IPS-20b (cell line): ENCODE results near the gene PON3.
"Not testable (repeated sequence)": the region's sequence is repeated elsewhere in the genome, so short reads cannot be mapped to it uniquely, and the experiment has no call there.

Experiments used
- H3K27ac ChIP-seq: one replicate; pipeline ENCODE4 v1.5.1; 2013; ENCODE audit warnings: low read length
- H3K27me3 ChIP-seq: 2 replicates; pipeline ENCODE4 v1.6.1; 2013; ENCODE audit warnings: mild to moderate bottlenecking, low read length, inconsistent platforms; ENCODE audit not compliant: insufficient read depth
- H3K36me3 ChIP-seq: 2 replicates; pipeline ENCODE4 v1.6.1; 2013; ENCODE audit warnings: low read depth, mild to moderate bottlenecking, inconsistent platforms, low read length, moderate library complexity; ENCODE audit not compliant: insufficient read depth
- H3K4me1 ChIP-seq: 2 replicates; pipeline ENCODE4 v1.6.1; 2013; ENCODE audit warnings: mild to moderate bottlenecking, control low read depth, inconsistent platforms, low read length, moderate library complexity; ENCODE audit not compliant: insufficient read depth
- H3K4me3 ChIP-seq: 2 replicates; pipeline ENCODE4 v1.5.1; 2013; ENCODE audit warnings: mild to moderate bottlenecking, low read length, inconsistent platforms
- H3K9ac ChIP-seq: 2 replicates; pipeline ENCODE4 v1.6.1; 2013; ENCODE audit warnings: low read depth, mild to moderate bottlenecking, inconsistent platforms, low read length, moderate library complexity
- H3K9me3 ChIP-seq: 2 replicates; pipeline ENCODE4 v1.6.1; 2013; ENCODE audit warnings: mild to moderate bottlenecking, low read depth, low read length, inconsistent platforms; ENCODE audit not compliant: insufficient read depth

PON3 gene

GRCh38 chr7:95407751-95408150, 11.6 kb upstream of the PON3 start:
- H3K27me3 ChIP-seq = no peaks in the 10 kb centered on the region
- H3K27ac ChIP-seq = no peak overlapping the region
- no peaks in the 10 kb centered on the region for H3K9me3 ChIP-seq
- no peak overlapping the region for H3K9ac ChIP-seq
- H3K36me3 ChIP-seq = peaks cover 74% of the 10 kb centered on the region
- no peak overlapping the region for H3K4me3 ChIP-seq
- no peaks in the 10 kb centered on the region for H3K4me1 ChIP-seq

GRCh38 chr7:95405800-95406199, 9.6 kb upstream of the PON3 start:
- Histone ChIP-seq H3K27me3 (no peaks in the 10 kb centered on the region), H3K27ac (no peak overlapping the region), H3K4me3 (no peak overlapping the region), H3K9me3 (no peaks in the 10 kb centered on the region), H3K4me1 (no peaks in the 10 kb centered on the region), H3K36me3 (peaks cover 58% of the 10 kb centered on the region), H3K9ac (no peak overlapping the region)

- Histone ChIP-seq H3K4me3 (no peak overlapping the region), H3K9ac (no peak overlapping the region), H3K27me3 (no peaks in the 10 kb centered on the region), H3K4me1 (no peaks in the 10 kb centered on the region), H3K9me3 (no peaks in the 10 kb centered on the region), H3K27ac (no peak overlapping the region), H3K36me3 (peaks cover 52% of the 10 kb centered on the region)
These were observed 9.0 kb upstream of the PON3 start for GRCh38 chr7:95405208-95405607.

- Histone ChIP-seq H3K9me3 (no peaks in the 10 kb centered on the region), H3K36me3 (peaks cover 46% of the 10 kb centered on the region; the same call in 1 of the 2 replicates), H3K4me1 (no peaks in the 10 kb centered on the region), H3K27me3 (no peaks in the 10 kb centered on the region), H3K27ac (no peak overlapping the region), H3K4me3 (no peak overlapping the region), H3K9ac (no peak overlapping the region)
These were observed 8.2 kb upstream of the PON3 start for GRCh38 chr7:95404316-95404865.

GRCh38 chr7:95398155-95398940, 2.2 kb upstream of the PON3 start:
- no peak overlapping the region for H3K27ac ChIP-seq
- H3K36me3 ChIP-seq = no peaks in the 10 kb centered on the region
- H3K4me3 ChIP-seq = no peak overlapping the region
- H3K9me3 ChIP-seq = no peaks in the 10 kb centered on the region
- no peak overlapping the region for H3K9ac ChIP-seq
- H3K4me1 ChIP-seq = no peaks in the 10 kb centered on the region
- peaks cover 12% of the 10 kb centered on the region; the same call in 1 of the 2 replicates for H3K27me3 ChIP-seq

- H3K4me3 ChIP-seq = no peak overlapping the region
- H3K27me3 ChIP-seq = peaks cover 12% of the 10 kb centered on the region; the same call in 1 of the 2 replicates
- H3K9me3 ChIP-seq = no peaks in the 10 kb centered on the region
- no peaks in the 10 kb centered on the region for H3K4me1 ChIP-seq
- no peak overlapping the region for H3K9ac ChIP-seq
- H3K27ac ChIP-seq = no peak overlapping the region
- H3K36me3 ChIP-seq = no peaks in the 10 kb centered on the region
These were observed 1.2 kb upstream of the PON3 start for GRCh38 chr7:95397381-95397780.

- Histone ChIP-seq H3K9ac (no peak overlapping the region), H3K4me3 (no peak overlapping the region; the same call in 1 of the 2 replicates), H3K27me3 (peaks cover 12% of the 10 kb centered on the region; the same call in 1 of the 2 replicates), H3K4me1 (no peaks in the 10 kb centered on the region), H3K27ac (no peak overlapping the region), H3K9me3 (no peaks in the 10 kb centered on the region), H3K36me3 (no peaks in the 10 kb centered on the region)
These were observed 430 bp downstream of the PON3 start for GRCh38 chr7:95395755-95396135.

- Histone ChIP-seq H3K4me3 (no peak overlapping the region), H3K27me3 (peaks cover 12% of the 10 kb centered on the region; the same call in 1 of the 2 replicates), H3K9me3 (no peaks in the 10 kb centered on the region), H3K4me1 (no peaks in the 10 kb centered on the region), H3K36me3 (no peaks in the 10 kb centered on the region), H3K9ac (no peak overlapping the region), H3K27ac (no peak overlapping the region)
These were observed 1.8 kb downstream of the PON3 start for GRCh38 chr7:95394370-95394769.

- H3K4me1 ChIP-seq = no peaks in the 10 kb centered on the region
- H3K9ac ChIP-seq = no peak overlapping the region
- H3K9me3 ChIP-seq = no peaks in the 10 kb centered on the region
- no peaks in the 10 kb centered on the region for H3K36me3 ChIP-seq
- H3K4me3 ChIP-seq = no peak overlapping the region
- H3K27me3 ChIP-seq = peaks cover 3% of the 10 kb centered on the region; the same call in 1 of the 2 replicates
- H3K27ac ChIP-seq = no peak overlapping the region
These were observed 4.4 kb downstream of the PON3 start for GRCh38 chr7:95391761-95392160.

GRCh38 chr7:95389516-95389915, 6.7 kb downstream of the PON3 start:
- H3K36me3 ChIP-seq = no peaks in the 10 kb centered on the region

GRCh38 chr7:95379457-95379856, 16.7 kb downstream of the PON3 start:
- H3K36me3 ChIP-seq, H3K4me3 ChIP-seq, H3K27me3 ChIP-seq, H3K9ac ChIP-seq, H3K27ac ChIP-seq, H3K4me1 ChIP-seq: not testable (repeated sequence)
- peaks cover 12% of the 10 kb centered on the region; the same call in 1 of the 2 replicates for H3K9me3 ChIP-seq

More at GRCh38 chr7:95389516-95389915, 6.7 kb downstream of the PON3 start:
- Histone ChIP-seq H3K9me3 (no peaks in the 10 kb centered on the region), H3K27me3 (no peaks in the 10 kb centered on the region), H3K27ac (no peak overlapping the region), H3K4me3 (no peak overlapping the region), H3K9ac (no peak overlapping the region), H3K4me1 (no peaks in the 10 kb centered on the region)
